H1 (cell line): Measurements from ENCODE around the gene CAP1. TPM values are rescaled to one million over a fixed set of nuclear protein-coding genes. Genes with fewer than 3 reads are reported as not detected.

Experiments used
- CTCF ChIA-PET: fragments of 300-600 bp; sonication (Branson Sonifier 250); formaldehyde crosslinking; loops from one replicate; lab custom pipeline; 2021; ENCODE audit not compliant: partially characterized antibody; lab: Charles Lee
- POLR2A ChIA-PET: fragments of 300-600 bp; sonication (Branson Sonifier 250); formaldehyde crosslinking; loops from one replicate; lab custom pipeline; 2021; ENCODE audit warnings: inconsistent platforms; ENCODE audit not compliant: partially characterized antibody; lab: Charles Lee
- DNase-seq, 2 experiments: peaks; one replicate each; pipeline versions ENCODE4 v3.0.0 to v3.0.0-alpha.2; 2010 to 2022; ENCODE audit warnings: low spot score in 2 of 2, low read depth in 1 of 2, mixed read lengths in 1 of 2
- FAIRE-seq: peaks from 2 replicates; lab custom pipeline; 2011; peaks lifted over from hg19 to GRCh38; lab: Jason Lieb, UNC
- H2AFZ ChIP-seq: 2 replicates; pipeline ENCODE4 v1.8.1; 2012; ENCODE audit warnings: low read length, inconsistent platforms
- H2AK5ac ChIP-seq: 2 replicates; pipeline ENCODE4 v1.6.1; 2013; ENCODE audit warnings: low read depth, low read length
- H2BK120ac ChIP-seq: replicated peaks from 2 replicates; pipeline ENCODE3; 2013; ENCODE audit warnings: low read depth, low read length, inconsistent platforms
- H2BK12ac ChIP-seq: 2 replicates; pipeline ENCODE4 v1.6.1; 2013; ENCODE audit warnings: low read depth, low read length
- H2BK15ac ChIP-seq: 2 replicates; pipeline ENCODE4 v1.6.1; 2013; ENCODE audit warnings: low read length
- H2BK20ac ChIP-seq: 2 replicates; pipeline ENCODE4 v1.6.1; 2013; ENCODE audit warnings: low read length
- H2BK5ac ChIP-seq: 2 replicates; pipeline ENCODE4 v1.6.1; 2013; ENCODE audit warnings: low read depth, low read length
- H3K14ac ChIP-seq: 2 replicates; pipeline ENCODE4 v1.6.1; 2013; ENCODE audit warnings: inconsistent platforms; ENCODE audit not compliant: insufficient read length
- H3K18ac ChIP-seq: 2 replicates; pipeline ENCODE4 v1.6.1; 2013; ENCODE audit warnings: low read length; ENCODE audit errors: extremely low read depth
- H3K23ac ChIP-seq: 2 replicates; pipeline ENCODE4 v1.6.1; 2013; ENCODE audit warnings: inconsistent platforms; ENCODE audit not compliant: insufficient read length
- H3K23me2 ChIP-seq: 2 replicates; pipeline ENCODE4 v1.6.1; 2013; ENCODE audit warnings: low read depth, low read length
- H3K27ac ChIP-seq: 2 replicates; pipeline ENCODE4 v1.6.1; 2011; ENCODE audit warnings: low read depth, low read length, inconsistent platforms
- H3K27me3 ChIP-seq, 4 experiments: replicated peaks in 1 of 4; 1 replicate in 1 of 4; 2 replicates in 3 of 4; pipeline versions ENCODE4 v1.6.1 to v1.8.1; 2011 to 2013; ENCODE audit warnings: low read length in 3 of 4, mild to moderate bottlenecking in 3 of 4, inconsistent platforms in 2 of 4, mixed read lengths in 2 of 4, moderate library complexity in 1 of 4; ENCODE audit not compliant: control insufficient read depth in 3 of 4, insufficient read depth in 3 of 4; ENCODE audit errors: extremely low read depth in 1 of 4
- H3K36me3 ChIP-seq, 4 experiments: 2 replicates each; pipeline versions ENCODE4 v1.6.1 to v1.8.1; 2011 to 2013; ENCODE audit warnings: mild to moderate bottlenecking in 4 of 4, low read length in 3 of 4, moderate library complexity in 2 of 4, control low read depth in 1 of 4, inconsistent platforms in 1 of 4; ENCODE audit not compliant: insufficient read depth in 4 of 4, control insufficient read depth in 2 of 4
- H3K4ac ChIP-seq: replicated peaks from 2 replicates; pipeline ENCODE3; 2013; ENCODE audit warnings: low read length, low read depth, mixed read lengths, inconsistent platforms; ENCODE audit not compliant: insufficient read length
- H3K4me1 ChIP-seq, 4 experiments: replicated peaks in 1 of 4; 1 replicate in 1 of 4; 2 replicates in 3 of 4; pipeline versions ENCODE4 v1.6.1 to v1.8.1; 2011 to 2013; ENCODE audit warnings: low read length in 3 of 4, inconsistent platforms in 2 of 4, mixed read lengths in 1 of 4; ENCODE audit not compliant: insufficient read depth in 4 of 4, control insufficient read depth in 3 of 4
- H3K4me2 ChIP-seq, 2 experiments: 2 replicates each; pipeline versions ENCODE4 v1.6.1 to v1.8.1; 2011 to 2013; ENCODE audit warnings: low read depth in 2 of 2, low read length in 2 of 2, control low read depth in 1 of 2, inconsistent platforms in 1 of 2, mild to moderate bottlenecking in 1 of 2; ENCODE audit not compliant: insufficient read depth in 1 of 2
- H3K4me3 ChIP-seq, 4 experiments: fragments of 200-600, 300-600 bp in 1 of 4; sonication (generic), shearing (Covaris generic), sonication (Bioruptor Twin) in 1 of 4; 2 replicates each; pipeline versions ENCODE4 v1.5.1 to v1.8.1; 2011 to 2016; ENCODE audit warnings: low read length in 4 of 4, low read depth in 3 of 4, control low read depth in 2 of 4, inconsistent platforms in 2 of 4, mild to moderate bottlenecking in 2 of 4, mixed read lengths in 1 of 4, moderate library complexity in 1 of 4; ENCODE audit not compliant: insufficient read depth in 2 of 4; ENCODE audit errors: extremely low read depth in 1 of 4
- H3K56ac ChIP-seq: replicated peaks from 2 replicates; pipeline ENCODE3; 2013; ENCODE audit warnings: low read depth, mild to moderate bottlenecking, mixed read lengths, low read length, inconsistent platforms; ENCODE audit not compliant: insufficient read length
- H3K79me1 ChIP-seq: 2 replicates; pipeline ENCODE4 v1.6.1; 2013; ENCODE audit warnings: low read depth, low read length, control low read depth
- H3K79me2 ChIP-seq, 2 experiments: 2 replicates each; pipeline versions ENCODE4 v1.6.1 to v1.8.1; 2012 to 2013; ENCODE audit warnings: low read length in 2 of 2, mild to moderate bottlenecking in 2 of 2, inconsistent platforms in 1 of 2; ENCODE audit not compliant: insufficient read depth in 2 of 2, control insufficient read depth in 1 of 2
- H3K9ac ChIP-seq, 4 experiments: replicated peaks in 1 of 4; 1 replicate in 1 of 4; 2 replicates in 3 of 4; pipeline versions ENCODE4 v1.6.1 to v1.8.1; 2011 to 2013; ENCODE audit warnings: low read depth in 3 of 4, low read length in 3 of 4, control low read depth in 2 of 4, mild to moderate bottlenecking in 2 of 4, moderate library complexity in 2 of 4, inconsistent platforms in 1 of 4; ENCODE audit errors: extremely low read depth in 1 of 4
- H3K9me3 ChIP-seq, 2 experiments: 2 replicates each; pipeline versions ENCODE4 v1.6.1 to v1.8.1; 2012 to 2013; ENCODE audit warnings: mild to moderate bottlenecking in 2 of 2, moderate library complexity in 2 of 2, control low read depth in 1 of 2, inconsistent platforms in 1 of 2, low read depth in 1 of 2, low read length in 1 of 2, mixed read lengths in 1 of 2; ENCODE audit not compliant: insufficient read depth in 2 of 2
- H4K20me1 ChIP-seq, 2 experiments: replicated peaks in 1 of 2; 2 replicates each; pipeline versions ENCODE3 to v1.8.1; 2011 to 2013; ENCODE audit warnings: inconsistent platforms in 2 of 2, low read length in 2 of 2, mild to moderate bottlenecking in 1 of 2; ENCODE audit not compliant: insufficient read depth in 2 of 2, control insufficient read depth in 1 of 2
- H4K5ac ChIP-seq: 2 replicates; pipeline ENCODE4 v1.6.1; 2013; ENCODE audit warnings: low read length, low read depth, mixed read lengths, inconsistent platforms; ENCODE audit not compliant: insufficient read length
- H4K8ac ChIP-seq: 2 replicates; pipeline ENCODE4 v1.8.0; 2013; ENCODE audit warnings: mild to moderate bottlenecking, moderate library complexity, low read length, inconsistent platforms; ENCODE audit not compliant: insufficient read depth; ENCODE audit errors: extremely low read depth
- H4K91ac ChIP-seq: replicated peaks from 2 replicates; pipeline ENCODE3; 2013; ENCODE audit warnings: low read length, mixed read lengths, inconsistent platforms; ENCODE audit not compliant: insufficient read length
- GABPA ChIP-seq: IDR thresholded peaks from 2 replicates; pipeline ENCODE4 v1.6.1; 2011; ENCODE audit warnings: mild to moderate bottlenecking, low read length, moderate library complexity, borderline replicate concordance; ENCODE audit not compliant: insufficient read depth
- JUN ChIP-seq: IDR thresholded peaks from 2 replicates; pipeline ENCODE4 v1.6.1; 2011; ENCODE audit warnings: low read depth, mild to moderate bottlenecking, improper control_type of control experiment, low read length
- KDM4A ChIP-seq: IDR thresholded peaks from one replicate; pipeline ENCODE4 v1.7.1; 2012; ENCODE audit warnings: low read depth, mild to moderate bottlenecking, moderate library complexity, low read length, inconsistent platforms; ENCODE audit not compliant: severe bottlenecking
- NANOG ChIP-seq: IDR thresholded peaks from 2 replicates; pipeline ENCODE4 v1.6.1; 2011; ENCODE audit warnings: low read length, low read depth, mild to moderate bottlenecking, inconsistent platforms; ENCODE audit not compliant: insufficient read depth, poor library complexity, severe bottlenecking
- POU5F1 ChIP-seq: IDR thresholded peaks from 2 replicates; pipeline ENCODE4 v1.6.1; 2011; ENCODE audit warnings: low read depth, mild to moderate bottlenecking, low read length, moderate library complexity
- RBBP5 ChIP-seq: IDR thresholded peaks from 2 replicates; pipeline ENCODE4 v1.7.1; 2012; ENCODE audit warnings: low read depth, mild to moderate bottlenecking, inconsistent platforms, low read length, moderate library complexity, borderline replicate concordance
- RXRA ChIP-seq: IDR thresholded peaks from 2 replicates; pipeline ENCODE4 v1.6.1; 2011; ENCODE audit warnings: low read depth, mild to moderate bottlenecking, low read length, moderate library complexity; ENCODE audit not compliant: insufficient read depth
- SP1 ChIP-seq: IDR thresholded peaks from 2 replicates; pipeline ENCODE4 v1.6.1; 2011; ENCODE audit warnings: low read depth, low read length
- SRF ChIP-seq: IDR thresholded peaks from 2 replicates; pipeline ENCODE4 v1.6.1; 2011; ENCODE audit warnings: mild to moderate bottlenecking, low read depth, low read length, moderate library complexity
- ZNF274 ChIP-seq: IDR thresholded peaks from 2 replicates; pipeline ENCODE4 v1.7.0; 2012; ENCODE audit warnings: low read length, borderline replicate concordance; ENCODE audit errors: extremely low read depth
- WGBS, 2 experiments: shearing (Covaris generic) in 1 of 2; methylation state at CpG; one replicate each; pipeline versions ENCODE4 v1.1.6 to v1.1.7; 2013 to 2015; ENCODE audit warnings: low lambda C conversion rate in 2 of 2, mixed read lengths in 2 of 2, inconsistent platforms in 1 of 2, low coverage in 1 of 2, missing lambda C conversion rate in 1 of 2; ENCODE audit not compliant: insufficient replicate concordance in 2 of 2, insufficient coverage in 1 of 2, insufficient read length in 1 of 2; ENCODE audit errors: extremely low coverage in 1 of 2, missing lambda C conversion rate in 1 of 2; 5-methylcytosine and 5-hydroxymethylcytosine counted together
- polyA plus RNA-seq, 7 experiments: library from polyadenylated mRNA; depleted of rRNA in 3 of 7; stranded (reverse) in 5 of 7; unstranded in 2 of 7; fragments of >200 nt in 5 of 7; fragments of 200-250 nt in 2 of 7; gene quantifications; 1 replicate in 5 of 7; 2 replicates in 1 of 7; 4 replicates in 1 of 7; pipeline versions ENCODE4 v1.2.1 to v1.2.3, GENCODE V29; 2011 to 2013; ENCODE audit warnings: missing spikeins in 2 of 7, mixed read lengths in 2 of 7
- total RNA-seq: library from RNA; stranded (reverse); fragmentation: NEBNext Ultra II Directional; extraction: Animal tissue kit (Norgen Biotek cat#: 25700); gene quantifications from 2 replicates; pipeline ENCODE4 v1.2.1, GENCODE V29; 2021
- TF ChIP-seq, protein P1 (sequence below): IDR thresholded peaks from 2 replicates; pipeline ENCODE4 v1.6.1; 2011; ENCODE audit warnings: low read length, improper control_type of control experiment
- TF ChIP-seq, protein P2 (sequence below): IDR thresholded peaks from 2 replicates; pipeline ENCODE4 v1.6.1; 2012; ENCODE audit warnings: inconsistent platforms

Gene CAP1
- total and polyA plus RNA-seq, 2 of the 8 experiments (the other 6 are each of a cell fraction or from before 2014, with no cell fraction given), result 140 to 295 TPM

DNA sequence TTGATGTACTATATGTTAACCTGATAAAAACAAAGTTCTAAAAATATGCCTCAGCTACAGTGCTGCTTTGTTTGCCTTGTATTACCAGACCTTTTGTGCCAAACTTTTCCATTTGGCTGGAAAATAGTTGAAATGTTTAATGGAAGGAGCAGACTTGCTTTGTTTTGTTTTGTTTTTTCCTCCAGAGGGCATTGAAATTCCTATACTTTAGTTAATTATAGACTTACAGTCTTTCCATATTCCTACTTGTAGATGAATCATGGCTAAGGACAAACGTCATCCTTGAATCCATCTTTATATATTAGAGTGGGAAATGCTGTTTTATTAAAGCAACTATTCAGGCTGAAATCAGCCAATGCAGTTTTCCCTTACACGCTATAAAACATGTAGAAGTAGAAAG, 6.7 kb downstream of the CAP1 start:
- no peak overlapping the region for H3K9ac ChIP-seq
- H2AFZ ChIP-seq, result no peak overlapping the region
- no peak overlapping the region for H2BK120ac ChIP-seq
- peaks cover 0 to 7% (median 2%) of the 10 kb centered on the region in 4 experiments; a peak in 3 of 8 replicates for H3K36me3 ChIP-seq
- no peak overlapping the region for H2BK15ac ChIP-seq
- H3K23me2 ChIP-seq, result no peaks in the 10 kb centered on the region
- ChIA-PET CTCF (interaction anchor here (1.0 kb wide), 2 partner anchors 11 to 32 kb away, joined by 3 read pairs; no protein-coding TSS in a partner anchor), POLR2A (interaction anchor here (0.6 to 1.2 kb wide), 3 partner anchors 11 to 407 kb away, joined by 3 to 6 read pairs (median 5); no protein-coding TSS in a partner anchor)
- no peak overlapping the region for H2BK12ac ChIP-seq
- H2BK5ac ChIP-seq, result no peak overlapping the region
- no peak overlapping the region for H4K91ac ChIP-seq
- H3K18ac ChIP-seq, result no peak overlapping the region
- H3K4me3 ChIP-seq, result no peak overlapping the region
- peaks cover 4 to 13% of the 10 kb centered on the region in 2 experiments for H4K20me1 ChIP-seq
- H3K14ac ChIP-seq, result no peak overlapping the region
- no peak overlapping the region for H3K56ac ChIP-seq
- no peaks in the 10 kb centered on the region for H3K27me3 ChIP-seq
- no peak overlapping the region for H4K5ac ChIP-seq
- no peaks in the 10 kb centered on the region for H3K4me1 ChIP-seq
- no peak overlapping the region for H3K4ac ChIP-seq
- no peak overlapping the region for H3K4me2 ChIP-seq
- H3K27ac ChIP-seq, result no peak overlapping the region
- WGBS, 2 experiments, result 78% methylated on average over 2 of the region's 2 CpGs; no CpG with 5 or more reads in 1 of the 2 experiments
- H4K8ac ChIP-seq, result no peak overlapping the region
- no peaks in the 10 kb centered on the region for H3K9me3 ChIP-seq
- peaks cover 12 to 91% of the 10 kb centered on the region in 2 experiments for H3K79me2 ChIP-seq
- H2BK20ac ChIP-seq, result no peak overlapping the region
- FAIRE-seq (no peak), DNase-seq (no peak)
- H3K79me1 ChIP-seq, result peaks cover 6% of the 10 kb centered on the region
- no peak overlapping the region for H2AK5ac ChIP-seq
- H3K23ac ChIP-seq, result no peak overlapping the region
- TF ChIP-seq JUN, result no peak
- TF ChIP-seq KDM4A, result no peak
- no peak for TF ChIP-seq ZNF274
- TF ChIP-seq RBBP5, result no peak
- TF ChIP-seq SP1, result no peak
- TF ChIP-seq POU5F1, result no peak
- TF ChIP-seq SRF, result no peak
- no peak for TF ChIP-seq NANOG
- TF ChIP-seq, protein P1, sequence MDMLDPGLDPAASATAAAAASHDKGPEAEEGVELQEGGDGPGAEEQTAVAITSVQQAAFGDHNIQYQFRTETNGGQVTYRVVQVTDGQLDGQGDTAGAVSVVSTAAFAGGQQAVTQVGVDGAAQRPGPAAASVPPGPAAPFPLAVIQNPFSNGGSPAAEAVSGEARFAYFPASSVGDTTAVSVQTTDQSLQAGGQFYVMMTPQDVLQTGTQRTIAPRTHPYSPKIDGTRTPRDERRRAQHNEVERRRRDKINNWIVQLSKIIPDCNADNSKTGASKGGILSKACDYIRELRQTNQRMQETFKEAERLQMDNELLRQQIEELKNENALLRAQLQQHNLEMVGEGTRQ, result no peak
- no peak for TF ChIP-seq GABPA
- no peak for TF ChIP-seq RXRA
- TF ChIP-seq, protein P2, sequence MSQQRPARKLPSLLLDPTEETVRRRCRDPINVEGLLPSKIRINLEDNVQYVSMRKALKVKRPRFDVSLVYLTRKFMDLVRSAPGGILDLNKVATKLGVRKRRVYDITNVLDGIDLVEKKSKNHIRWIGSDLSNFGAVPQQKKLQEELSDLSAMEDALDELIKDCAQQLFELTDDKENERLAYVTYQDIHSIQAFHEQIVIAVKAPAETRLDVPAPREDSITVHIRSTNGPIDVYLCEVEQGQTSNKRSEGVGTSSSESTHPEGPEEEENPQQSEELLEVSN, result no peak
